Keratinocyte (primary cell): Measurements from ENCODE around the gene B4GAT1. TPM values are rescaled to one million over a fixed set of nuclear protein-coding genes. Genes with fewer than 3 reads are reported as not detected.

ENCODE experiments used
- DNase-seq: peaks from one replicate; pipeline ENCODE4 v3.0.0-alpha.2; 2011; ENCODE audit warnings: low read depth, missing footprints, low spot score
- FAIRE-seq: peaks from 2 replicates; lab custom pipeline; 2011; peaks lifted over from hg19 to GRCh38; lab: Jason Lieb, UNC
- H2AFZ ChIP-seq: 2 replicates; pipeline ENCODE4 v1.6.0; 2012; ENCODE audit warnings: low read length, control low read depth, inconsistent platforms; ENCODE audit not compliant: control insufficient read depth
- H3K27ac ChIP-seq: 2 replicates; pipeline ENCODE4 v1.5.1; 2011; ENCODE audit warnings: low read length; ENCODE audit not compliant: control insufficient read depth, insufficient read depth
- H3K27me3 ChIP-seq: 3 replicates; pipeline ENCODE4 v1.6.0; 2011; ENCODE audit warnings: low read length; ENCODE audit not compliant: control insufficient read depth, insufficient read depth; ENCODE audit errors: extremely low read depth
- H3K36me3 ChIP-seq, 2 experiments: 2 replicates in 1 of 2; 3 replicates in 1 of 2; pipeline ENCODE4 v1.5.1; 2011; ENCODE audit warnings: low read length in 2 of 2, mild to moderate bottlenecking in 1 of 2; ENCODE audit not compliant: control insufficient read depth in 2 of 2, insufficient read depth in 2 of 2; ENCODE audit errors: extremely low read depth in 1 of 2
- H3K4me1 ChIP-seq: 3 replicates; pipeline ENCODE4 v1.5.1; 2011; ENCODE audit warnings: low read length; ENCODE audit not compliant: control insufficient read depth, insufficient read depth; ENCODE audit errors: extremely low read depth
- H3K4me2 ChIP-seq: 3 replicates; pipeline ENCODE4 v1.6.0; 2011; ENCODE audit warnings: low read depth, low read length; ENCODE audit not compliant: control insufficient read depth, insufficient read depth; ENCODE audit errors: extremely low read depth
- H3K4me3 ChIP-seq, 3 experiments: fragments of 200-600 bp in 1 of 3; sonication (generic) in 1 of 3; 2 replicates in 2 of 3; 3 replicates in 1 of 3; pipeline ENCODE4 v1.5.1; 2011 to 2016; ENCODE audit warnings: low read length in 3 of 3, mild to moderate bottlenecking in 3 of 3, control low read depth in 2 of 3, inconsistent platforms in 1 of 3, low read depth in 1 of 3, mixed read lengths in 1 of 3, mixed run types in 1 of 3, moderate library complexity in 1 of 3; ENCODE audit not compliant: control insufficient read depth in 2 of 3, insufficient read depth in 2 of 3; ENCODE audit errors: extremely low read depth in 1 of 3
- H3K79me2 ChIP-seq: 2 replicates; pipeline ENCODE4 v1.6.0; 2012; ENCODE audit warnings: low read length; ENCODE audit not compliant: control insufficient read depth, insufficient read depth
- H3K9ac ChIP-seq: 3 replicates; pipeline ENCODE4 v1.6.0; 2011; ENCODE audit warnings: low read length; ENCODE audit not compliant: control insufficient read depth, insufficient read depth; ENCODE audit errors: extremely low read depth
- H3K9me1 ChIP-seq: 3 replicates; pipeline ENCODE4 v1.6.0; 2011; ENCODE audit warnings: low read length; ENCODE audit not compliant: control insufficient read depth, insufficient read depth; ENCODE audit errors: extremely low read depth
- H3K9me3 ChIP-seq: 2 replicates; pipeline ENCODE4 v1.5.1; 2012; ENCODE audit warnings: low read depth, low read length; ENCODE audit not compliant: control insufficient read depth
- H4K20me1 ChIP-seq: 3 replicates; pipeline ENCODE4 v1.6.0; 2011; ENCODE audit warnings: low read length; ENCODE audit not compliant: control insufficient read depth, insufficient read depth; ENCODE audit errors: extremely low read depth
- EZH2 ChIP-seq: IDR thresholded peaks from one replicate; pipeline ENCODE4 v1.6.1; 2012; ENCODE audit warnings: inconsistent platforms, mild to moderate bottlenecking, low read length, moderate library complexity
- dilution Hi-C: fragments of 300-500 bp; cut with MboI; formaldehyde crosslinking; loops from one replicate; pipeline ENCODE4 v1.7.0; 2020; ENCODE audit warnings: low sequenced_read_pairs; ENCODE audit not compliant: extremely low pct_ligation_motif_present
- polyA plus RNA-seq, 5 experiments: library from polyadenylated mRNA; depleted of rRNA in 3 of 5; stranded (reverse) in 3 of 5; stranded (forward) in 1 of 5; unstranded in 1 of 5; fragments of >200 nt; gene quantifications; 1 replicate in 1 of 5; 2 replicates in 3 of 5; 3 replicates in 1 of 5; pipeline versions ENCODE4 v1.2.1 to v1.2.3, GENCODE V29; 2011 to 2012; ENCODE audit warnings: missing spikeins in 2 of 5, low read depth in 1 of 5, low replicate concordance in 1 of 5
- TF ChIP-seq, protein P1 (sequence below), 3 experiments: IDR thresholded peaks in 1 of 3; conservative IDR thresholded peaks in 1 of 3; optimal IDR thresholded peaks in 1 of 3; 2 replicates in 2 of 3; 3 replicates in 1 of 3; pipeline versions ENCODE3 to v1.5.1; 2011; ENCODE audit warnings: low read length in 3 of 3, mild to moderate bottlenecking in 3 of 3, moderate library complexity in 2 of 3, control low read depth in 1 of 3, inconsistent platforms in 1 of 3; ENCODE audit not compliant: insufficient read depth in 2 of 3; ENCODE audit errors: extremely low read depth in 1 of 3

B4GAT1 gene
- polyA plus RNA-seq, 1 donor (not counting 4 experiments of a cell fraction or from before 2014, with no cell fraction given), result 5.2 TPM

DNA sequence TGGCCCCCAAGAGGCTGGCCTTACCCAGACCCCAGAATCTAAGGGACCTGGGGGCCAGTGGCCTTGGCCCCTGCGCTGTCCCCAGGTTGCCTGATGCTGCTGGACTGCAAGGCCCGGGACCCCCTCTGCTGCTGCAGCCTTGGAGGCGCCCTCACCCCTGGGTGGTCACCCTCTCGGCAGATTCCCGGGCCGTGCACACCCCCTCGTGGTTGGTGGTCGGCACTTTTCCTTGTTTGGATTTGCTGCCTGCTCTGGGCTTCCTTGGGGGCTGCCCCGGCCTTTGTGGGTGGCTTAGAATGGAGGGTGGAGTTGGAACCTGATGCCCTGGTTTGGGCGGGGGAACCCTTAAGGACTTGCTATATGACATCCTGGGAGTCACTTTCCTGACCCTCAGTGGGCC, 16.5 kb downstream of the B4GAT1 start:
- no peak overlapping the region for H3K9ac ChIP-seq
- H3K27ac ChIP-seq, result no peak overlapping the region
- H3K9me1 ChIP-seq, result no peaks in the 10 kb centered on the region
- DNase-seq (no peak), FAIRE-seq (no peak)
- H3K4me2 ChIP-seq, result no peak overlapping the region
- H3K79me2 ChIP-seq, result peaks cover 22% of the 10 kb centered on the region
- dilution Hi-C loops, result no loop called here
- no peaks in the 10 kb centered on the region for H3K9me3 ChIP-seq
- peaks cover 3% of the 10 kb centered on the region for H4K20me1 ChIP-seq
- H3K27me3 ChIP-seq, result no peaks in the 10 kb centered on the region
- TF ChIP-seq, protein P1, sequence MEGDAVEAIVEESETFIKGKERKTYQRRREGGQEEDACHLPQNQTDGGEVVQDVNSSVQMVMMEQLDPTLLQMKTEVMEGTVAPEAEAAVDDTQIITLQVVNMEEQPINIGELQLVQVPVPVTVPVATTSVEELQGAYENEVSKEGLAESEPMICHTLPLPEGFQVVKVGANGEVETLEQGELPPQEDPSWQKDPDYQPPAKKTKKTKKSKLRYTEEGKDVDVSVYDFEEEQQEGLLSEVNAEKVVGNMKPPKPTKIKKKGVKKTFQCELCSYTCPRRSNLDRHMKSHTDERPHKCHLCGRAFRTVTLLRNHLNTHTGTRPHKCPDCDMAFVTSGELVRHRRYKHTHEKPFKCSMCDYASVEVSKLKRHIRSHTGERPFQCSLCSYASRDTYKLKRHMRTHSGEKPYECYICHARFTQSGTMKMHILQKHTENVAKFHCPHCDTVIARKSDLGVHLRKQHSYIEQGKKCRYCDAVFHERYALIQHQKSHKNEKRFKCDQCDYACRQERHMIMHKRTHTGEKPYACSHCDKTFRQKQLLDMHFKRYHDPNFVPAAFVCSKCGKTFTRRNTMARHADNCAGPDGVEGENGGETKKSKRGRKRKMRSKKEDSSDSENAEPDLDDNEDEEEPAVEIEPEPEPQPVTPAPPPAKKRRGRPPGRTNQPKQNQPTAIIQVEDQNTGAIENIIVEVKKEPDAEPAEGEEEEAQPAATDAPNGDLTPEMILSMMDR (optimal IDR thresholded peaks at IDR 0.05 in 1 of 3, IDR thresholded peaks at IDR 0.05 in 1 of 3, conservative IDR thresholded peaks at IDR 0.05 in 1 of 3; ENCODE audit: extremely low read depth in 1 of 3, insufficient read depth in 2 of 3, low read length in 3 of 3), result no peak
- no peak for TF ChIP-seq EZH2
- peaks cover 23 to 31% of the 10 kb centered on the region in 2 experiments for H3K36me3 ChIP-seq
- no peak overlapping the region for H2AFZ ChIP-seq
- H3K4me3 ChIP-seq, result no peak overlapping the region
- H3K4me1 ChIP-seq, result peaks cover 39% of the 10 kb centered on the region

DNA sequence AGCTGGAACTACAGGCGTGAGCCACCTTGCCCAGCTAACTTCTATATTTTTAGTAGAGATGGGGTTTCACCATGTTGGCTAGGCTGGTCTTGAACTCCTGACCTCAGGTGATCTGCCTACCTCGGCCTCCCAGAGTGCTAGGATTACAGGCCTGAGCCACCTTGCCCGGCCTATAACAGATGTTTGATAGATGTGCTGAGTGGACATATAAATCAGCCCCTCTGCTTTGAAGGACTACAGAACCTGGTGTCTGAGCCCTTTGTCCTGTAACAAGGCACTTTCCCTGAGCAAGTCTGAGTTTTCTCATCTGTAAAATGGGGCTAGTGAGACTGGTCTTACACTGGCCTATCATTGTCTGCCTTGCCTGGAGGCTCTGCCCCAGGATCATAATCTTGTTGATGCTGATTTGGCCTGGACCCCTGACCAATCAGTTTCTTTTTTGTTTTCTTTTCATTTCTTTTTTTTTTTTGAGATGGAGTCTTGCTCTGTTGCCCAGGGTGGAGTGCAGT, 18.2 kb downstream of the B4GAT1 start:
- DNase-seq, result no peak
- Histone ChIP-seq H4K20me1 (peaks cover 3% of the 10 kb centered on the region), H3K4me2 (no peak overlapping the region), H3K4me1 (peaks cover 38% of the 10 kb centered on the region), H3K9me1 (no peaks in the 10 kb centered on the region), H3K9ac (no peak overlapping the region), H3K27me3 (no peaks in the 10 kb centered on the region), H3K27ac (no peak overlapping the region), H3K4me3 (no peak overlapping the region), H2AFZ (no peak overlapping the region), H3K9me3 (no peaks in the 10 kb centered on the region), H3K36me3 (peaks cover 23 to 28% of the 10 kb centered on the region in 2 experiments), H3K79me2 (peaks cover 6% of the 10 kb centered on the region)
- dilution Hi-C loops, result no loop called here
- no peak for TF ChIP-seq EZH2
- TF ChIP-seq, protein P1 (optimal IDR thresholded peaks at IDR 0.05 in 1 of 3, IDR thresholded peaks at IDR 0.05 in 1 of 3, conservative IDR thresholded peaks at IDR 0.05 in 1 of 3; ENCODE audit: extremely low read depth in 1 of 3, insufficient read depth in 2 of 3, low read length in 3 of 3), result no peak
- no peak for FAIRE-seq
